Mesodermal cell (in vitro differentiated cells): ENCODE data around the gene NOTCH1.
"Not testable (repeated sequence)": the region's sequence is repeated elsewhere in the genome, so short reads cannot be mapped to it uniquely, and the experiment has no call there.

Experiments
- H3K27ac ChIP-seq: 2 replicates; pipeline ENCODE4 v1.7.0; 2013; ENCODE audit warnings: mild to moderate bottlenecking, low read depth, low read length, moderate library complexity; ENCODE audit not compliant: severe bottlenecking
- H3K36me3 ChIP-seq: 2 replicates; pipeline ENCODE4 v1.7.1; 2013; ENCODE audit warnings: mild to moderate bottlenecking, low read length, moderate library complexity; ENCODE audit not compliant: control insufficient read depth, insufficient read depth
- H3K4me1 ChIP-seq: one replicate; pipeline ENCODE4 v1.7.1; 2013; ENCODE audit warnings: mild to moderate bottlenecking, low read length; ENCODE audit not compliant: insufficient read depth, control insufficient read depth, poor library complexity, severe bottlenecking
- H3K4me3 ChIP-seq: 2 replicates; pipeline ENCODE4 v1.7.0; 2013; ENCODE audit warnings: low read length, control low read depth, mild to moderate bottlenecking; ENCODE audit not compliant: insufficient read depth, poor library complexity, severe bottlenecking; ENCODE audit errors: extremely low read depth
- H3K9me3 ChIP-seq: 2 replicates; pipeline ENCODE4 v1.7.1; 2013; ENCODE audit warnings: mild to moderate bottlenecking, low read length, moderate library complexity; ENCODE audit not compliant: control insufficient read depth
- WGBS, 2 experiments: methylation state at CpG; one replicate each; pipeline ENCODE4 v1.1.5; 2013; ENCODE audit warnings: missing lambda C conversion rate in 2 of 2; ENCODE audit not compliant: insufficient coverage in 2 of 2; 5-methylcytosine and 5-hydroxymethylcytosine counted together

Gene NOTCH1

DNA sequence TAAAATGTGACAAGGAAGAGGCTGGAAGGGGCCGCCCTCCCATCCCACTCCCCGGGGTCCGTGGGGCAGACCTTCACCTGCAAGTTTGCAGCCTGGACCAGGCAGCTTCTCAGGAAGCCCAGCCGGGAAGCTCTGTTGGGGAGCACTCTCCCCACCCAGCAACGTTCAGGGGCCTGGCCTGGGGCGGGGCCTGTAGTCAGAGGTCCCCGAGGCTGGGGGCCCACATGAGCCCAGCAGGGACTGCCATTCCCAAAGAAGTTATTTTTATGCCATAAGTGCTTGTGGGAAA, 32.7 kb upstream of the NOTCH1 start:
- H3K36me3 ChIP-seq: no peaks in the 10 kb centered on the region
- H3K9me3 ChIP-seq: no peaks in the 10 kb centered on the region
- peaks cover 8% of the 10 kb centered on the region for H3K4me1 ChIP-seq
- no peak overlapping the region for H3K4me3 ChIP-seq
- 52 to 62% methylated on average over 6 to 7 of the region's 7 CpGs for WGBS, 2 experiments
- no peak overlapping the region for H3K27ac ChIP-seq

DNA sequence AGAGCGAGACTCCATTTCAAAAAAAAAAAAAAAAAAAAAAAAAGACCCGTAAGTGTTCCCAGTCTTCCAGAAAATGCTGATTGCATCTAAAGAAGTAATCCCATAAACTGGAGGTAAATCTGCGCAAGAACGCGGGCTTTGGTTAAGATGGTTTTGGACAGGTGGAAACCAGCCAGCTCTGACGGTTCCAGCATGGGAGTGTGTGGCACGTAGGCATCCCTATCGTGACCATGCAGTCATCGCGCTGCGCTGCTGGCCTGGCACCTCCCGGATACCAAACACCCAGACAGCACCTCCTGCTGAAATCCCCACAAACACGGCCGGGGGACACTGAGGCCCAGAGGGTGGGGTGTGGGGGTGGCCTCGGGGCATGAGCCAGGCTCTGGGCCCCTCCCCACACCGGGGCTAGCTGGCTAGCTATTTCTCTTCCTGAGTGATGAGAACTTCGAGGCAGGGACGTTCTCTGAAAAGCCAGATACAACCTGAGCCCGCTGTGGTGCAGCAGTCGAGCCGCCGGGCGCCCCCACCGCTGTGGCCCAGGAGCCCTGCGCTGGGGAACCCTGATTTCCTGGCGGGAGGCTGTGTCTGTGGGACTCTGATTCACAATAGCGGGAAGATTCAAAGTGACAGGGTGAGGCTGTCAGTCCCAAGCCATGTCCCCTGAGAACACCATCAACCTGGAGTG, 32.2 kb upstream of the NOTCH1 start:
- H3K27ac ChIP-seq: no peak overlapping the region
- H3K36me3 ChIP-seq: no peaks in the 10 kb centered on the region
- no peak overlapping the region for H3K4me3 ChIP-seq
- H3K9me3 ChIP-seq: no peaks in the 10 kb centered on the region
- WGBS, 2 experiments: 77% methylated on average over 12 to 25 of the region's 27 CpGs
- H3K4me1 ChIP-seq: peaks cover 8% of the 10 kb centered on the region

DNA sequence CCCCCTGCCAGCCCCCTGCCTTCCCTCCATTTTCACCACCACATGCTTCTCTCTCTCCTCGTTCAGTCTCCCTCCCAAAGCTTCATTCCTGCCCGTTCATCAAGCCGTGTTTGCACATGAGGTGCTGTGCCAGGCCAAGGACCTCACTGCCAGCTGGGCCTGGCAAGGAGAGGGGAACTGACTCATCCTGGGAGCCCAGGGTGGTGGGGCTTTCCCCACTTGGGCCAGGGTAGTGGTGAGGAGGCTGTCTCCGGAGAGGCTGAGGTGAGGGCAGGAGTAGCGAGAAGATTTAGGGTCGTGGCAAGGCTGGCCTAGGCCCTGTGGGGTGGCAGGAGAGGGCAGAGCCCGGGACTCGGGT, 30.4 kb upstream of the NOTCH1 start:
- H3K4me3 ChIP-seq: no peak overlapping the region
- 83 to 95% methylated on average over 3 to 7 of the region's 8 CpGs for WGBS, 2 experiments
- H3K27ac ChIP-seq: no peak overlapping the region
- H3K9me3 ChIP-seq: no peaks in the 10 kb centered on the region
- H3K4me1 ChIP-seq: peaks cover 24% of the 10 kb centered on the region
- no peaks in the 10 kb centered on the region for H3K36me3 ChIP-seq

DNA sequence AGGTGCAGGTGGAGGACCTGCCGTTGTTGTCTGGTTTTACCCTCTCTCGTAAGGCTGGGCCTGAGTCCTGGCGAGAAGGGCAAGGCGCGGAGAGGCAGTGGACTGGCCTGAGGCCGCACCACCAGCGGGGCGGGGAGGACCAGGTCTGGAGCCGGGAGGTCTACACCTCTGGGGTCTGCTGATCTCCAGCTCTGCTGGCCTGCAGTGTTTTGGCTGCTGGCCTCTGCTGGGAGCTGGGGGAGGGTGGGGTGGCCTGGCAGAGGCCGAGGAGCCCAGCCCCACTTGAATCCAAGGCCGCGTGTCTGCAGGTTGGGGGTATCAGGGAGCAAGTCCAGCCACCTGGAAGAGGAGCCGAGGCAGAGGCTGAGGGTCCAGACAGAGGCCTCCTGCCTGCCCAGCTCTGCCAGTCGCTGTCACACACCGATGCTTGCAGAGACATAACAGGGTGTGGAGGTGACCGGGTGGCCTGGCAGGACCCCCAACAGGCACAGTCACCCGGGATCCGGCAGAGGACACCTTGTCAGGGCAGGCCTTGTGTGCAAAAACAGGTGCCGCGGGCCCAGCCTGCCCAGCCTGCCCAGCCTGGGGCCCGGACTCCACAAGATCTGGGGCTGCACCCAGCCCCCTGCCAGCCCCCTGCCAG, 29.9 kb upstream of the NOTCH1 start:
- Histone ChIP-seq H3K27ac (no peak overlapping the region), H3K36me3 (no peaks in the 10 kb centered on the region), H3K4me3 (no peak overlapping the region), H3K4me1 (peaks cover 29% of the 10 kb centered on the region), H3K9me3 (no peaks in the 10 kb centered on the region)
- WGBS, 2 experiments: 87 to 90% methylated on average over 18 to 19 of the region's 21 CpGs

DNA sequence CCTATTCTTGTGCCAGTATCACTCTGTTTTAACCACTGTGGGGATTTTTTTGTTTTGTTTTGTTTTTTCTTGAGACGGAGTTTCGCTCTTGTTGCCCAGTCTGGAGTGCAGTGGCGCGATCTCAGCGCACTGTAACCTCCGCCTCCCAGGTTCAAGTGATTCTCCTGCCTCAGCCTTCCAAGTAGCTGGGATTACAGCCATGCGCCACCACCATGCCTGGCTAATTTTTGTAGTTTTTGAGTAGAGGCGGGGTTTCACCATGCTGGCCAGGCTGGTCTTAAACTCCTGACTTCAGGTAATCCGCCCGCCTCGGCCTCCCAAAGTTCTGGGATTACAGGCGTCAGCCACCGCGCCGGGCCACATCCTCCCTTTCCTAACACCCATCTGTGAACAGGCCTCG, 28.8 kb upstream of the NOTCH1 start:
- H3K27ac ChIP-seq, H3K4me3 ChIP-seq, H3K9me3 ChIP-seq, H3K36me3 ChIP-seq: not testable (repeated sequence)
- 96 to 98% methylated on average over 9 to 15 of the region's 16 CpGs for WGBS, 2 experiments
- H3K4me1 ChIP-seq: peaks cover 38% of the 10 kb centered on the region

DNA sequence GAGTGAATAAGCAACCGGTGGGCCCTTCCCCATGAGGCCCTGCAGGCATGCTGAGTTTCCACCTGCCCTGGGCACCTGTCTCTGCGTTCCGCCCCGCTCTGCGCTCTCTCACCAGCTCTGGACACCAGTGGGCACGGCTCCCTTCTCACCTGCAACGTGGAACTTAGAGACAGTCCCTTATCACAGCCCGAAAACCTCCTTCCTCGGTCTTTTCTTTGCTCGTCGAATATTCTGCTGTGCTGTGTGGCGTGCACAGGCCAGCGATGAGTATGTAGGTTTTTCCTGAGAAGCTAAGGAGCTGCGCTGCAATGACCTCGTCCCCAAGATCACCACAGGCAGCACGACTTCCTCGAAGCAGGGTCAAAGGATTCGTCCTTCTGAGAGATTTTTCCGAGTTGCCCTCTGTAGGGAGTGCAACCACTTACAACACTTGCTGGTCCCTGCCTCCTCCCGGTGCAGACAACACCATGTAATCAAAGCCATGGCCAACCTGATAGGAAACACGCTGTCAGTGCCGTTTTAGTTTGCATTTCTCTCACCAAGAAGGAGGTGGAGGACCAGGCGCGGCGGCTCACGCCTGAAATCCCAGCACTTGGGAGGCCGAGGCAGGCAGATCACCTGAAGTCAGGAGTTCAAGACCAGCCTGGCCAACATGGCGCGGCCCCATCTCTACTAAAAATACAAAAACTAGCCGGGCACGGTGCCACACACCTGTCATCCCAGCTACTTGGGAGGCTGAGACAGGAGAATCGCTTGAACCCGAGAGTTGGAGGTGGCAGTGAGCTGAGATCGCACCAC, 27.2 kb upstream of the NOTCH1 start:
- Histone ChIP-seq H3K4me3 (no peak overlapping the region), H3K36me3 (no peaks in the 10 kb centered on the region)

DNA sequence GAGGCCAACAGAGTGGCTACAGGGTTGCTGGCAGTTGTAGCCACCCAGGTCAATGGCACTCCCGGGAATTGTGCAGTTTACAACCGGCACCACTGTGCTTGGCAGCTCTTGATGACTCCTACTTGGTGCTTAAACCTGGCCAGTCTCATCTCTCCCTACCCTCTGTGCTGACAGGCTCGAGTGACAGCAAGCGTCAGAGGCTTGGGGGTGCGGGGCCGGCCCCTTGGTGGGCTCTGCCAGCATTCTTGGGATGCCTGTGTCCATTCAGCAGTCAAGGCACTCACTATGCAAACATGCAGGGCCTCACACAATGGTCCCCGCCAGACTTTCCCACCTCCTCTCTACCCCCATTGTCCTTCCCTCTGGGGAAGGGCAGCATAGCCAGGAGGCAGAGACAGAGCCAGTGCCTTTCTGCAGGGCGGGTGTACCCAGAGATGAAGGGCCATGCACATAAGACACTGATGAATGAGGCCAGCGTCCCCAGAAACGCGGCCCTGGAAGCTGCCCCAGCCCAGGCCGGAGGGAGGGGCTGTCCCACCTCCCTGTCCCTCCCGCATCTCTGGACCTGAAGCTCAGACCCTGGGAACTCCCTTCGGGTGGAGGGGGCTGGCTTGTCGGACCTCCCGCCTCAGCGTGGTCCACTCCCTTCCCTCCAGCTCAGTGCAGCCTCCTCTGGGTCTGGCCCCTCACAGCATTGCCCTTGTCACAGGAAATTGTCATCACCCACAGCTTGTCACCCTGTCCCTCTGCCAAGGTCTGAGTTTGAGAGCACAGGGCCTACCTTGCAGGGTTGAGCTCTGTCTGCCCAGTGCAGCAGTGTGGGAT, 26.4 kb upstream of the NOTCH1 start:
- peak overlapping the region; percentile 5 for H3K4me3 ChIP-seq
- WGBS, 2 experiments: 3 to 4% methylated on average over 12 to 17 of the region's 17 CpGs

More for the DNA sequence above, 27.2 kb upstream of the NOTCH1 start:
- peak overlapping the region; percentile 95 for H3K27ac ChIP-seq
- WGBS, 2 experiments: 44% methylated on average over 25 to 30 of the region's 34 CpGs
- no peaks in the 10 kb centered on the region for H3K9me3 ChIP-seq
- peaks cover 47% of the 10 kb centered on the region for H3K4me1 ChIP-seq

DNA sequence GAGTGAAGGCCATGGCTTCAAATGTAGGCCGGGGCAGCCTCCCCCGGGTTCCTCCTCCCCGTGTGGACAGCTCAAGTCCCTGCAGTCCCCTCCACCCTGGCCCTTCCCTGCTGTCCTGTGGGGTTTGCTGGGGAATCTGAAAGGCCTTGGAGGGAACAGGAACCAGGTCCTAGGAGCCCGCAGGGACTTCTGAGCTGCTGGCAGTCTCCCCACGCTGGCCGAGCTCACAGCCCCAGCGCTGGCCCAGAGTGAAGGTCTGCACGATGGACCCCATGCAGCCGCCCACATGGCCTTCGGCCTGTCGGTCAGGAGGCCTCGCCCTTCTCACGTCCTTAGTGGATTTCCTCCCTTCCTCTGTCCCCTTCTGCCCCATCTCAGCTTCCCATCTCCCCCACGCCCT, 25.7 kb upstream of the NOTCH1 start:
- 46 to 57% methylated on average over 12 to 14 of the region's 14 CpGs for WGBS, 2 experiments
- Histone ChIP-seq H3K4me3 (peak overlapping the region; percentile 5), H3K4me1 (peaks cover 52% of the 10 kb centered on the region), H3K36me3 (no peaks in the 10 kb centered on the region), H3K9me3 (no peaks in the 10 kb centered on the region), H3K27ac (peak overlapping the region; percentile 95)

More for the DNA sequence above, 26.4 kb upstream of the NOTCH1 start:
- Histone ChIP-seq H3K27ac (peak overlapping the region; percentile 95), H3K9me3 (no peaks in the 10 kb centered on the region), H3K36me3 (no peaks in the 10 kb centered on the region), H3K4me1 (peaks cover 52% of the 10 kb centered on the region)

DNA sequence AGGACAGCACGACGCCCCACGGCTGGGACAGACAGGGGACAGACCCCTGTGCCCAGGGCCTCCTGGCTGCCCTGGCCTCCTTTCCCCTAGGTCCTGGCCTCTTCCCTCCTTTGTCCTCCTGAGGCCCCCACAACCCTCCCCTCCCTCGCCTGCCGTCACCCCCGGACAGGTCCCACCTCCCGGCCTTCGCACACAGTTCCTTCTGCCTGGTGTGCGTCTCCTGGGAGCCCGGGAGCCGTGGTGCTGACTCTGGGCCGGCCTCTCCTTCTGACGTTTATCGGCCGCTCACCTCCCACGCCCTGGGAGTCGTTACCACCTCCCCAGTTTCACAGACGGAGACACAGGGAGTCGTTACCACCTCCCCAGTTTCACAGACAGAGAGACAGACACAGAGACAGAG, 25.1 kb upstream of the NOTCH1 start:
- H3K36me3 ChIP-seq: no peaks in the 10 kb centered on the region
- H3K4me1 ChIP-seq: peaks cover 59% of the 10 kb centered on the region
- whole genome bisulfite sequencing, 2 experiments: 75 to 79% methylated on average over 17 to 19 of the region's 19 CpGs
- no peaks in the 10 kb centered on the region for H3K9me3 ChIP-seq
- H3K27ac ChIP-seq: peak overlapping the region; percentile 95
- no peak overlapping the region for H3K4me3 ChIP-seq

DNA sequence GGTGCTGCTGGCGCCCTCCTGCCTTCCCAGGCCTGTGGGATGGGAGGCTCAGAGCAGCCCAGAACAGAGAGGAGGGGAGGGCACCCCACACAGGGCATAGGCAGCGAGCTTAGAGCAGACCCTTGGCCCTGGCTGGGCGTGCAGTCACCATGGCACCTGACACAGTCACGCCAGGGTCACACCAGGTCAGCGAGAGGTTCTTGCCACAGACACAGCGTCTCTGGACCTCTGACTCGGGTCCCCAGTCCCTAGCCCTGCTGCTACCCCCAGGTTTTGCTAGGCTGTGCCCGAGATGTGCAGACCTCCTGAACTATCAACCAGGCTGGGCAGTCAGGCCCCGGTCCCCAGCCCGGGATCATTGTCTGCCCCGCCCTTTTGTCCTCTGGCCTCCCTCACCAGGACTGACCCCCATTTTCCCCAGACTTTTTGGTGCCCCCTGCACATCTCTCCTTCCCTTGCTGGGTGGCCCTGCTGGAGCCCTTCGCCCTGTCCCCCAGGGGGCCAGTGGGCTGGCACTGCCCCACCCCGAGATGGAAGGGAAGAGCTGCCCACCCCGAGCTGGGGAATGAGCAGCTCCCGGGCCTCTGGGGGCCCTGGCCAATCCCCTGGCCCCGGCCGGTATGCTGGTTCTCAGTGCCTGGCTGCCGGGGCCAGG, 24.5 kb upstream of the NOTCH1 start:
- no peaks in the 10 kb centered on the region for H3K9me3 ChIP-seq
- 84 to 92% methylated on average over 15 to 16 of the region's 18 CpGs for WGBS, 2 experiments
- H3K27ac ChIP-seq: no peak overlapping the region
- no peak overlapping the region for H3K4me3 ChIP-seq
- H3K4me1 ChIP-seq: peaks cover 56% of the 10 kb centered on the region
- H3K36me3 ChIP-seq: no peaks in the 10 kb centered on the region
